D721Med (cell line): Measurements from ENCODE around the gene TM9SF1.

Experiments used
- DNase-seq: peaks from one replicate; pipeline ENCODE4 v3.0.0; 2011; ENCODE audit warnings: low spot score; ENCODE audit not compliant: insufficient read length
- FAIRE-seq: peaks from 2 replicates; lab custom pipeline; 2011; peaks lifted over from hg19 to GRCh38; lab: Jason Lieb, UNC
- TF ChIP-seq, protein P1 (sequence below): IDR thresholded peaks from 2 replicates; pipeline ENCODE4 v1.5.1; 2012; ENCODE audit warnings: mild to moderate bottlenecking, control low read depth; ENCODE audit not compliant: insufficient read depth; ENCODE audit errors: missing control alignments

The TM9SF1 gene

DNA sequence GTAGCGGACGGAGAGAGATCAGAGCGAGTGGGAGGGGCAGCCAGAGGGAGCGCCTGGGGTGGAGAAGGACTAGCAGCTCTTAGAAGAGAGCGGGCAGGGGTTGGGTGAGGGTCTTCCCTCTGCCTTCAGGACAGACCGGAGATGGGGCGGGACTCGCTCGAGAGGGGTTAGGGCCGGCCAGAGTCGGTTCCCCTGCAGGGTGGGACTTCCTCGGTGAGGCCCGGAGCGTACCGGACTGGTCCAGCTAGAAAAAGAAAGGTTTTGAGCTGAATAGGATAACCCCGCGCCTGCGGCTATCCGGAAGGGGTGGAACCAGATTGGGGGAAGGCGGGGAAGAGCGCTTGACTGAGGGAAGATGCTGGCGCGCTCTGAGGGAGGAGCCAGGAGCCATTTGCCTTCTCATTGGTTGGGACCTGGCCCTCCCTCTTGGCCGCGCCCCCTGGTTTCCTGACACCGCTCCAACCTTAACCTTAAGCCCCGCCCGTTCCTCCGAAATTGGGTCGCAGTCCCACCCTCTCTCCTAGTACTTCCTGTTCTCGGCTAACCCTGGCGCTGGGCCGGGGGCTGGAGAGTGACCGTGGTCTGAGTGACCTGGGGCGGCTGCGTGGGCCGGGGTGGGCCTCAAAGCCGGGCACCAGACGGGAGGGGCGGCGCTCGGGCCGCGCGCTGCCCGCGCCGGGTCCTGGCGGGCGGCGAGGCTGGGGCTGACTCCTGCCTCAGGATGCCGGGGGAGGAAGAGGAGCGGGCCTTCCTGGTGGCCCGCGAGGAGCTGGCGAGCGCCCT, 48.1 kb downstream of the TM9SF1 start, which contains the start of gene RNF31:
Gene RNF31 (plus strand): TSS at position 521 of the 783 bp plus-strand sequence. CDS start 201 bp downstream, at position 722.
- TF ChIP-seq, protein P1, sequence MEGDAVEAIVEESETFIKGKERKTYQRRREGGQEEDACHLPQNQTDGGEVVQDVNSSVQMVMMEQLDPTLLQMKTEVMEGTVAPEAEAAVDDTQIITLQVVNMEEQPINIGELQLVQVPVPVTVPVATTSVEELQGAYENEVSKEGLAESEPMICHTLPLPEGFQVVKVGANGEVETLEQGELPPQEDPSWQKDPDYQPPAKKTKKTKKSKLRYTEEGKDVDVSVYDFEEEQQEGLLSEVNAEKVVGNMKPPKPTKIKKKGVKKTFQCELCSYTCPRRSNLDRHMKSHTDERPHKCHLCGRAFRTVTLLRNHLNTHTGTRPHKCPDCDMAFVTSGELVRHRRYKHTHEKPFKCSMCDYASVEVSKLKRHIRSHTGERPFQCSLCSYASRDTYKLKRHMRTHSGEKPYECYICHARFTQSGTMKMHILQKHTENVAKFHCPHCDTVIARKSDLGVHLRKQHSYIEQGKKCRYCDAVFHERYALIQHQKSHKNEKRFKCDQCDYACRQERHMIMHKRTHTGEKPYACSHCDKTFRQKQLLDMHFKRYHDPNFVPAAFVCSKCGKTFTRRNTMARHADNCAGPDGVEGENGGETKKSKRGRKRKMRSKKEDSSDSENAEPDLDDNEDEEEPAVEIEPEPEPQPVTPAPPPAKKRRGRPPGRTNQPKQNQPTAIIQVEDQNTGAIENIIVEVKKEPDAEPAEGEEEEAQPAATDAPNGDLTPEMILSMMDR: no peak
- peak; percentile 82 for DNase-seq
- no peak for FAIRE-seq

DNA sequence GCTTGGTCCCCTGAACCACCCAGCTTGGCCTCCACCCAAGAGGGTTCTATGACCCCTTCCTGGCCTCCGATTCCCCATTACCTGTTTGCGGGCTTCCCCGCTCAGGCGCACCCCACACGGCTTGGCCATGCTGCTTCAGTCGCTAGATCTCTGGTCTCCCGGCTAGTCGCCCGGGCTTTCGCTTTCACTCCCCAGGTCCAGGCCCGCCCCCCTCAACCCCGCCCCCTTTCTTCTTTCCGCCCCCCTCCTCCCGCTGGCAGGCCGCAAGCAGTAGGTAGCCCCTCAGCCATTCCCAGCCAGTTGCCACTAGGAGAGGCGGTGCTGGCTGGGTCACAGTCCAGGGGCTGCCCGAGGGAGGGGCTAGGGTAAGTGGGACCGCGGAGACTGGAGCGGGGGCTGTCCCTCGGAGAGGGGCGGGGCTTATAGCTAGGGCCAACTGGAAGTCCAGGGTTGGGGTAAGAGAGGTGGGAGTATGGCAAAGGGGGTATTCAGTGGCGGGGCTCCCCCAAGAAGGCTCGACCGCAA, 48.7 kb downstream of the TM9SF1 start, which contains the start of gene PSME2:
Gene PSME2 (minus strand): TSS at position 158 of the 525 bp plus-strand sequence. CDS start 29 bp downstream, at position 129.
- TF ChIP-seq, protein P1: no peak
- DNase-seq: peak; percentile 80
- FAIRE-seq: no peak

DNA sequence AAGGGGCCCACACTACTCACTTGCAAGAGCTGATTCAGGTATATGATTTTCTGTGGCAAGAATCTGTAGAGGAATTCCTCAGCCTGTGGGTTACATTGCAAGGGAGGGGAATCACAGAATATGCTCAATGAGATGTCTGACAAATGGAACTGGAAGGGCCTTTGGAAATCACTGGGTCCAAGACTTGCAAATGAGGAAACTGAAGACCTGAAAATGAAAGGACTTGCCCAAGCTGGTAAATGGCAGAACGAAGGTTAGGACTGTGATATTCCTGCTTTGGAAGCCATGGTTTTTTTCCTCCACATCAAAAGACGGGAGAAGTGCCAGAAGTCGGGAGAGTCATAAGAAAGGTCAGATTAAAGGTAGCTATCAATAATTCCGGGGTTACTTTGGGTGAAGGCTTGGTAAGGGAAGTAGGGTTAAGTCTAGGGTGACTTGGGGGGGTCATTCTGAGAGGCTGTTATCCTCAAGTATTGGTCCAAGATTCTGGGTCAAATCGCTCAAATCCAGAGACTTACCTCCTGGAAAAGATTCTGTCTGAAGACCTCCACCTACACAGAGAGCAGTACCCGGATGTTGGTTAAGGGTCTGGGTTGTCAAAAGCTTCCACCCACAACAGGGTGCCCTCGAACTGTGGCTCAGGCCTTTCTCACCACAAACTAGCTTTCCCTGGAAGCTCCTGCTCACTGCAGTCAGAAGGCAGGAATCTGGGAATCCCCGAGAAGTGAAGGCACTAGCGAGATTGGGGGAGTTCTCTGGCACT, 49.4 kb downstream of the TM9SF1 start:
- TF ChIP-seq, protein P1: no peak
- DNase-seq (no peak), FAIRE-seq (no peak)

DNA sequence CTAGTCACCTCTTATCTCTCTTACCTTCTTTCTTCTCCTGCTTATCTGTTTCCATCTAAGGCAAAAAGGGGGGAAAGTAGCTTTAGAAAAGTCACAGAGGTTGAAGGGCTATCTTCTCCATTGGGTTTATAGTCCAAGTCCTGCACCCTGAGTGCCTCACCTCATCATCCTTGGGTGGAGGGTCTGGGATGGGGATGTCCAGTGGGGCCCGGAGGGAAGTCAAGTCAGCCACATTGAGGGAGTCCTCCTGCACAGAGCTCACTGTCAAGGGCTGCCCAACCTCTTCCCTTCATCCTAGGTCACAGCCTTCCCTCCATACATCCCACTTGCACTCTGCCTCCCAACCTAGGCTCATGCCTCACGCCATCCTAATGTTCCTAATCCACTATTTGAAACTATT, 50.0 kb downstream of the TM9SF1 start:
- FAIRE-seq: no peak
- TF ChIP-seq, protein P1: no peak
- no peak for DNase-seq

DNA sequence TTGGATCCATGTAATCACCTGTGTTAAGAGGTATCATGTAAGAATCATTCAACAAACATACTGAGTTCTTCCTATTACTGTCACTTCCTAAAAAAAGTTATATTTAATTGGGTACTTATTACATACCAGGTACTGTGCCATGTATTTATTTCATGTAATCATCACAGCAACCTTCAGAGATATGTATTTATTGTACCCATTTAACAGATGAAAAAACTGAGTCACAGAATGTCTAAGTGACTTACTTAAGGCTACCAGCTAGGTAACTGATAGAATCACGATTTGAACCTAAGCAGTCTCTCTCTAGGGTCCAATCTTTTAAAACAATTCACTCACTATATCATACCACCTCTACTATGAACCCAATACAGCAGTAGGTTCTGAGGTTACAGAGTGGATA, 50.8 kb downstream of the TM9SF1 start:
- no peak for FAIRE-seq
- TF ChIP-seq, protein P1: no peak
- DNase-seq: no peak

DNA sequence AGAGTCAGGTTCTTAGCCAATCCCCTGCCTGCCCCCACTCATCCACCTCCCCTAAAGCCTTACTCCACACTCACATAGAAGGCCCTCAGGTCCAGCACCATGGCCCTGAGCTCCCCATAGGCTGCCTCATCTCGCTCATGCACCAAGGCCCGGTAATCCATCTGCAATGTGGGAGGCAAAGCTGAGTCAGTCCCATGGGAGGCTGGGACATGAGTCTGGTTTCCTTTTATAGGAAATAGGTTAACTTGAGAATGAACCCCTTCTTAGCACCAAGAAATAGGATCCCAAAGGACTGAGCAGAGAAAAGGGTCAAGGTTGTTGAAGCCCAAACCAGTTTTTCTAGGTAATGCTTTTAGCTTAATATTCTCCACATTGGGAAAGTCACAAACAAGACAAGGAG, 51.7 kb downstream of the TM9SF1 start:
- DNase-seq (no peak), FAIRE-seq (no peak)
- TF ChIP-seq, protein P1: no peak
